Thyroid gland (tissue), 4 donors: ENCODE results near the gene SHANK3. TPM values are rescaled to one million over a fixed set of nuclear protein-coding genes. Genes with fewer than 3 reads are reported as not detected.

Experiments used
- DNase-seq, 2 donors: peaks; one replicate each; pipeline ENCODE4 v3.0.0-alpha.2; 2019
- H3K27ac ChIP-seq, 3 donors: fragments of 200-600 bp; sonication (generic); 1 replicate in 2 of 3; 2 replicates in 1 of 3; pipeline ENCODE4 v1.5.1; 2016 to 2019; ENCODE audit warnings: mild to moderate bottlenecking in 1 of 3, moderate library complexity in 1 of 3
- H3K27me3 ChIP-seq: fragments of 200-600 bp; sonication (generic); one replicate; pipeline ENCODE4 v1.5.1; 2019
- H3K36me3 ChIP-seq, 2 donors: fragments of 200-600 bp; sonication (generic); one replicate each; pipeline ENCODE4 v1.5.1; 2016 to 2019
- H3K4me1 ChIP-seq, 2 donors: fragments of 200-600 bp; sonication (generic); one replicate each; pipeline ENCODE4 v1.5.1; 2017 to 2019
- H3K4me3 ChIP-seq, 3 donors: fragments of 200-600 bp; sonication (generic); replicated peaks in 1 of 3; 1 replicate in 2 of 3; 2 replicates in 1 of 3; pipeline ENCODE4 v1.5.1; 2016; ENCODE audit warnings: mild to moderate bottlenecking in 1 of 3
- H3K9me3 ChIP-seq: fragments of 200-600 bp; sonication (generic); one replicate; pipeline ENCODE4 v1.5.1; 2017
- POLR2A ChIP-seq, 2 donors: fragments of 450-650 bp; IDR thresholded peaks; one replicate each; pipeline ENCODE4 v1.6.1; 2017; ENCODE audit warnings: antibody characterized with exemption in 2 of 2, mild to moderate bottlenecking in 2 of 2, moderate library complexity in 1 of 2
- WGBS, 2 donors: methylation state at CpG; one replicate each; pipeline ENCODE4 v1.1.5; 2017; 5-methylcytosine and 5-hydroxymethylcytosine counted together
- intact Hi-C: fragments of 100-400 bp; cut with DNase I; formaldehyde crosslinking; loops from one replicate; pipeline ENCODE4 v1.15.1; 2023
- total RNA-seq, 4 donors: library from RNA; depleted of rRNA; stranded (reverse); fragments of >200 nt; gene quantifications; one replicate each; pipeline ENCODE4 v1.2.3, GENCODE V29; 2016
- TF ChIP-seq, protein P1 (sequence below), 6 experiments: fragments of 200-600 bp in 3 of 6; fragments of 450-650 bp in 3 of 6; sonication (generic) in 3 of 6; IDR thresholded peaks; one replicate each; pipeline ENCODE4 v1.5.1; 2016 to 2019; ENCODE audit warnings: antibody characterized with exemption in 6 of 6, mild to moderate bottlenecking in 2 of 6, inconsistent platforms in 1 of 6, moderate library complexity in 1 of 6

The SHANK3 gene
- total RNA-seq, 4 donors from 2014 or later = 11.5 to 23.0 (median 17.7) TPM

DNA sequence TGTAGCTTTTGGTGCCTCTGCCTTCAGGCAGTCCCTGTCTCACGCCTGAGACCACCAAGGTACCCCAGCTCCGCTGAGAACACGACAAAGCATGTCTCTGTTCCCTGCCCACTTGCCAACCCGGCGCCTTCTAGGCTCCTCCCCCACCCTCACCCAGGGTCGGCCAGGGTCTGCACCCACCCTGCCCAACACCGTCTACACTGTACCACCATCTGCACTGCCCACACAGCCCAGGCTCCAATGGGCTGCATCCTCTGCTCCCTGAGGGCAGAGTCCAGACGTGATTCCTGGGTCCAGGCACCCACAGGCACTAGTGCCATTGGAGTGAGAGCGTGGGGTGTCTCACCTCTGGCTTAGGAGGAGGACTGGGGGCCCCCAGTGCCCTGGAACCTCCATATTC lies 42.6 kb downstream of the SHANK3 start:
- intact Hi-C loops = no loop called here
- 90 to 92% methylated on average over 7 to 8 of the region's 9 CpGs for WGBS, 2 donors
- H3K27ac ChIP-seq = no peak overlapping the region

GRCh38 chr22:50715776-50716175 lies 43.2 kb downstream of the SHANK3 start:
- no peak for TF ChIP-seq POLR2A (IDR thresholded peaks at IDR 0.05)
- TF ChIP-seq, protein P1, sequence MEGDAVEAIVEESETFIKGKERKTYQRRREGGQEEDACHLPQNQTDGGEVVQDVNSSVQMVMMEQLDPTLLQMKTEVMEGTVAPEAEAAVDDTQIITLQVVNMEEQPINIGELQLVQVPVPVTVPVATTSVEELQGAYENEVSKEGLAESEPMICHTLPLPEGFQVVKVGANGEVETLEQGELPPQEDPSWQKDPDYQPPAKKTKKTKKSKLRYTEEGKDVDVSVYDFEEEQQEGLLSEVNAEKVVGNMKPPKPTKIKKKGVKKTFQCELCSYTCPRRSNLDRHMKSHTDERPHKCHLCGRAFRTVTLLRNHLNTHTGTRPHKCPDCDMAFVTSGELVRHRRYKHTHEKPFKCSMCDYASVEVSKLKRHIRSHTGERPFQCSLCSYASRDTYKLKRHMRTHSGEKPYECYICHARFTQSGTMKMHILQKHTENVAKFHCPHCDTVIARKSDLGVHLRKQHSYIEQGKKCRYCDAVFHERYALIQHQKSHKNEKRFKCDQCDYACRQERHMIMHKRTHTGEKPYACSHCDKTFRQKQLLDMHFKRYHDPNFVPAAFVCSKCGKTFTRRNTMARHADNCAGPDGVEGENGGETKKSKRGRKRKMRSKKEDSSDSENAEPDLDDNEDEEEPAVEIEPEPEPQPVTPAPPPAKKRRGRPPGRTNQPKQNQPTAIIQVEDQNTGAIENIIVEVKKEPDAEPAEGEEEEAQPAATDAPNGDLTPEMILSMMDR (IDR thresholded peaks at IDR 0.05) = no peak
- WGBS, 2 donors = 91 to 95% methylated on average over 7 of the region's 7 CpGs
- no peaks in the 10 kb centered on the region for H3K27me3 ChIP-seq

More for the DNA sequence above, 42.6 kb downstream of the SHANK3 start:
- Histone ChIP-seq H3K4me1 (no peaks in the 10 kb centered on the region), H3K9me3 (no peaks in the 10 kb centered on the region), H3K4me3 (no peak overlapping the region), H3K27me3 (no peaks in the 10 kb centered on the region), H3K36me3 (no peaks in the 10 kb centered on the region)
- no peak for TF ChIP-seq POLR2A (IDR thresholded peaks at IDR 0.05)
- TF ChIP-seq, protein P1 (IDR thresholded peaks at IDR 0.05) = no peak
- DNase-seq = no peak

GRCh38 chr22:50716290-50717024 lies 43.8 kb downstream of the SHANK3 start:
- no peaks in the 10 kb centered on the region for H3K36me3 ChIP-seq
- no peaks in the 10 kb centered on the region for H3K4me1 ChIP-seq
- no peak for TF ChIP-seq POLR2A (IDR thresholded peaks at IDR 0.05)
- TF ChIP-seq, protein P1 (IDR thresholded peaks at IDR 0.05) = no peak
- no peaks in the 10 kb centered on the region for H3K9me3 ChIP-seq
- no peaks in the 10 kb centered on the region for H3K27me3 ChIP-seq
- no peak overlapping the region for H3K27ac ChIP-seq
- WGBS, 2 donors = 89 to 91% methylated on average over 13 of the region's 13 CpGs
- no peak overlapping the region for H3K4me3 ChIP-seq
- DNase-seq = no peak
- intact Hi-C loops = no loop called here

More at GRCh38 chr22:50715776-50716175, 43.2 kb downstream of the SHANK3 start:
- no peak for DNase-seq
- Histone ChIP-seq H3K4me3 (no peak overlapping the region), H3K36me3 (no peaks in the 10 kb centered on the region), H3K4me1 (no peaks in the 10 kb centered on the region), H3K9me3 (no peaks in the 10 kb centered on the region), H3K27ac (no peak overlapping the region)
- intact Hi-C loops = no loop called here

DNA sequence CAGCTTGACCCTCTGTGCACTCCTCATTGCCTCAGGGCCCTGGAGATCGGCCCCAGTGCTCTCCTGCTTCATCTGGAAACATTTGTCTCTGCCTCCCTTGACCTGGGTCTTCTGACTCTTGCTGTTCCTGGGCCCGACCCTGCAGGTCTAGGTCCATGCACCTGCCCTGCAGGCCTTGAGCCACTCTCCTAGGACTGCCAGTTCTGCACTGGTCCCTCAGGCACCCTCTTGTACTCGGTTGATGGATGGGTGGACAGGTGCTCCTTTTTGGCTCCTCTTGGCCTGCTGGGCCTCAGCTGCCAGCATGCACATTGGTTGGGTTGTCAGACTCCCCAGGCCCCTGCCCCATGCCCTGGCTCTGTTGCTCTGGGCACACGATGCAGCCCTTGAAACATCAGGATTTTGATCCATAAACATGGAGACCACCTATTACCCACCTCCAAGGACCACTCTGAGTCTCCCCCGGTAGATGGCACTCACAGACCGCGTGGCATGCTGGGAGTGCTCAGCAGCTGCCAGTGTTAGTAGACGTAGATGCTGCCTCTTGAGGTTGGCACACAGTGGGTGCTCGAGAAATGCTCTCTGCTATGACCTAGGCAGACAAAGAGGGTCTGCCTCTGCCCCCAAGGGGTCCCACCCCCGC lies 45.2 kb downstream of the SHANK3 start:
- WGBS, 2 donors = 93 to 94% methylated on average over 8 to 10 of the region's 10 CpGs
- Histone ChIP-seq H3K36me3 (no peaks in the 10 kb centered on the region), H3K27ac (no peak overlapping the region), H3K9me3 (no peaks in the 10 kb centered on the region), H3K4me1 (no peaks in the 10 kb centered on the region), H3K4me3 (no peak overlapping the region), H3K27me3 (no peaks in the 10 kb centered on the region)
- no peak for DNase-seq
- TF ChIP-seq, protein P1 (IDR thresholded peaks at IDR 0.05) = no peak
- TF ChIP-seq POLR2A (IDR thresholded peaks at IDR 0.05) = no peak
- intact Hi-C loops = no loop called here

DNA sequence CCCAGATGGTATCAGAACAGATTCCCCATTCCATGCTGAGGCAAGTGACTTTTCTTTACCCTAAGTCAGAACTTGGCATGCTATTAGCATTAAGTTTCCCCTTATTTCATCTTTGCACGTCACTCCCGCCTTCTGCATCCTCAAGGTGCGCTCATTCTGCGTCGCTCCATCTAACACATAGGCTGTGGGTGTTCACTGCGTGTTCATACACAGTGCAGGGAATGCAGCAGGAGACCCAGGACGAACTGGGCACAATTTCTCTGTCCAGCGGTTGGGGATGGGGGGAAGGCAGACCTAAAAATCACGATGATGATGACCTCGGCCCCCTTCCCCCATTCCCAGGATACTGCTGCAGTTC lies 45.7 kb downstream of the SHANK3 start:
- Histone ChIP-seq H3K27me3 (no peaks in the 10 kb centered on the region), H3K4me3 (no peak overlapping the region), H3K27ac (no peak overlapping the region), H3K36me3 (no peaks in the 10 kb centered on the region), H3K4me1 (no peaks in the 10 kb centered on the region), H3K9me3 (no peaks in the 10 kb centered on the region)
- TF ChIP-seq, protein P1 (IDR thresholded peaks at IDR 0.05) = no peak
- TF ChIP-seq POLR2A (IDR thresholded peaks at IDR 0.05) = no peak
- WGBS, 2 donors = 95% methylated on average over 10 of the region's 10 CpGs
- DNase-seq = no peak
- intact Hi-C loops = no loop called here
